ENCODE data around the gene RIC8B. TPM values are rescaled to one million over a fixed set of nuclear protein-coding genes. Genes with fewer than 3 reads are reported as not detected.
A peak's percentile ranks its signal among the peaks of the same experiment; 100 is the strongest.

Gene RIC8B
- total RNA-seq, 2 experiments from 2014 or later, result 10.7 to 11.3 TPM

DNA sequence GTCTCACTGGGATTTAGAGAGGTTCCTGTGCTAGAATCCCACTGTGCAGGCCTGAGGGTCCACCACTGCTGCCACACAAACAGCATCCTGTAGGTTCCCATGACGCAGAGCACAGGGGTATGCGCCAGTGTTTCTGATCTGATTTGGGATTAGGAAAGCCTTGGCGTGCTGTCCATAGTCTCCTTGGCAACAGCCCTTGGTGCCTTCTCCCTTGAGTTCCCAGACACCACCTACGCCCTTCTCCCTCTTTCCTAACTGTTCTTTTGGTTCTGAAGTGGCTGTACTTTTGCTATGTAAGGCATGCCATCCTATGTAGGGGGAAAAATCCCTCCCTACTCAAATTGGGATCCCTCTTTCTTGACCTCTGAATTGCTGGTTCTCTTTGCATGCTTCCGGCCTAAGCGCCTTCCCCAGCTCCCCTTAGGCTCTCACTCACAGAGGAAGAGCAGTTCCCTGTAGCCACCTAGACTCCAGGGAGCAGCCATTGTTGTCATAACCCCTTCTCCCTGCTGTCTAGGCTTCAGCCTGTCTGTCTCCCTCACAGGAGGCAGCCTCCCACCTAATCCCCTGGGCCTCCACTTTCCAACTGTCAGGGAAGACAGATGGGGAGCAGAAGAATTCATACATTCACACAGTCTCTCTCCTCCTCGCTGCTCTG, 14.8 kb upstream of the RIC8B start:
- DNase-seq, result no peak
- H3K4me3 Mint-ChIP-seq, result peak overlapping the region; percentile 24
- POLR2A ChIA-PET, result no interaction called here
- CTCF ChIA-PET, result interaction anchor here (0.7 to 1.0 kb wide), 2 partner anchors 12 to 13 kb away, joined by 3 to 4 read pairs; no protein-coding TSS in a partner anchor
- ATAC-seq, result peak; percentile 14
- no peaks in the 10 kb centered on the region for H3K27me3 Mint-ChIP-seq
- H3K9me3 Mint-ChIP-seq (ENCODE audit: low read depth), result no peaks in the 10 kb centered on the region
- intact Hi-C loops (cut with DNase I, micrococcal nuclease), result no loop called here
- H3K4me1 Mint-ChIP-seq, result peaks cover 18% of the 10 kb centered on the region
- H3K27ac Mint-ChIP-seq, result peak overlapping the region; percentile 87
- H3K36me3 Mint-ChIP-seq (ENCODE audit: low read depth), result no peaks in the 10 kb centered on the region

DNA sequence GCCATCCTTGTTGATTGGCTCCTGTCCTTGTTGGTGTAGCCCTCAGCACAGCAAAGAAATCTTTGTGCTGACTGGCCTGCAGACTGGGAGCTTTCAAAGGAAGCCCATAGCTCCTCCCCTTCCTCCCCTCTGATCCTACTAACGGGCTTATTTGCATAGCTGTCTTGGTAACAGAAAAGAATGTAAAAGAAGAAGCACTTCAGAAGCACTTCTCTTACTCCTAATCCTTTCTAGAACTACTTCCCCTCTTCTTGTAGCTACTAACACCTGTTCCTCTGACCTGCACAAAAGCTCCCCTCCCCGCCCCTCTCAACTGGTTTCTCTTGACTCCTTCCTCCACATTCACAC, 14.3 kb upstream of the RIC8B start:
- POLR2A ChIA-PET, result no interaction called here
- no peaks in the 10 kb centered on the region for H3K27me3 Mint-ChIP-seq
- peak overlapping the region; percentile 24 for H3K4me3 Mint-ChIP-seq
- DNase-seq (peak; percentile 35), ATAC-seq (peak; percentile 95)
- peak overlapping the region; percentile 87 for H3K27ac Mint-ChIP-seq
- H3K36me3 Mint-ChIP-seq (ENCODE audit: low read depth), result no peaks in the 10 kb centered on the region
- intact Hi-C loops (cut with DNase I, micrococcal nuclease), result no loop called here
- no peaks in the 10 kb centered on the region for H3K9me3 Mint-ChIP-seq (ENCODE audit: low read depth)
- peaks cover 18% of the 10 kb centered on the region for H3K4me1 Mint-ChIP-seq
- CTCF ChIA-PET, result interaction anchor here (0.7 to 1.0 kb wide), 2 partner anchors 11 to 13 kb away, joined by 3 to 4 read pairs; no protein-coding TSS in a partner anchor

DNA sequence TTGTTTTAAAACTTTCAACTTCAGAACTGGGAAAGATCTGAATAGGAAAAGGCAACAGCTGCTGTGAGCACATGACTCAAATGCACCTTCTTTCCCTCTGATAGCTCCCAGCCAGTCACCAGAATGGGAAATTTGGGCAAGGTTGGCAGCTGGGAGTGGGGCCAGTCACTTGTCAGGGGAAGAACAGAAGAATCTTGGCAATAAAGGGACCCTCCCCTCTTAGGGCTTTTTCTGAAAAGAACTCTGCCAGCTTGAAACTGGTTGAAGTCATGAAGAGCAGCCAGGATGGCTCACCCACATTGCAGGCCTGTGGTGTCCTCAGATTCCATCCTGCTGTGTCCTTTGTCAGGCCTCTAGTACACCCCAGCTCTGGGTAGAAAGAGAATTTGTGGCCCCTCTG, 10.3 kb upstream of the RIC8B start:
- ATAC-seq (no peak), DNase-seq (no peak)
- no peaks in the 10 kb centered on the region for H3K9me3 Mint-ChIP-seq (ENCODE audit: low read depth)
- no peak overlapping the region for H3K27ac Mint-ChIP-seq
- CTCF ChIA-PET, result interaction anchor here (0.8 kb wide), 1 partner anchor 54 kb away, joined by 3 read pairs; no protein-coding TSS in a partner anchor
- H3K4me1 Mint-ChIP-seq, result peaks cover 36% of the 10 kb centered on the region
- H3K36me3 Mint-ChIP-seq (ENCODE audit: low read depth), result no peaks in the 10 kb centered on the region
- POLR2A ChIA-PET, result interaction anchor here (0.6 kb wide), 1 partner anchor 360 kb away, joined by 3 read pairs; no protein-coding TSS in a partner anchor
- H3K4me3 Mint-ChIP-seq, result no peak overlapping the region
- intact Hi-C loops (cut with DNase I, micrococcal nuclease), result no loop called here
- H3K27me3 Mint-ChIP-seq, result no peaks in the 10 kb centered on the region

DNA sequence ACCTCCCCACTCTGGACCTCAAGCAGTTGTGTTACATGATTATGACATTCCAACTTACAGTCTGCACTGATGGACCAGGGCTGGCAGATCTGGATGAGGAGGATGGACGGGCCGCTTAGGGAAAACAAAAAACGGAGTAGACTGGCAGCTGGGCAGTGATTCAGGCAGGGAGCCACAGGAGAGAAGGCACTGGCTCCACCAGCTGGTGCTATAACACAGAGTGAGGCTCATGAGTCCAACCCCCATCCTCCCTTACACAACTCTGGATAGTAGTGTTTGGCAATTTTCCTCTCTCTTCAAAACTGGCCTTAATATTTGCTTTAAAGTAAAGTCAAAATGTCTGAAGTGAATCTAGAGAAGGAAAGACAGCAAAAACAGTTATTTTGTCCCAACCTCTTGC, 9.7 kb upstream of the RIC8B start:
- H3K27ac Mint-ChIP-seq, result no peak overlapping the region
- POLR2A ChIA-PET, result no interaction called here
- CTCF ChIA-PET, result interaction anchor here (0.8 kb wide), 1 partner anchor 55 kb away, joined by 3 read pairs; no protein-coding TSS in a partner anchor
- no peak for DNase-seq
- H3K36me3 Mint-ChIP-seq (ENCODE audit: low read depth), result no peaks in the 10 kb centered on the region
- no peak overlapping the region for H3K4me3 Mint-ChIP-seq
- ATAC-seq, result no peak
- H3K9me3 Mint-ChIP-seq (ENCODE audit: low read depth), result no peaks in the 10 kb centered on the region
- H3K27me3 Mint-ChIP-seq, result no peaks in the 10 kb centered on the region
- intact Hi-C loops (cut with DNase I, micrococcal nuclease), result no loop called here
- H3K4me1 Mint-ChIP-seq, result peaks cover 33% of the 10 kb centered on the region

DNA sequence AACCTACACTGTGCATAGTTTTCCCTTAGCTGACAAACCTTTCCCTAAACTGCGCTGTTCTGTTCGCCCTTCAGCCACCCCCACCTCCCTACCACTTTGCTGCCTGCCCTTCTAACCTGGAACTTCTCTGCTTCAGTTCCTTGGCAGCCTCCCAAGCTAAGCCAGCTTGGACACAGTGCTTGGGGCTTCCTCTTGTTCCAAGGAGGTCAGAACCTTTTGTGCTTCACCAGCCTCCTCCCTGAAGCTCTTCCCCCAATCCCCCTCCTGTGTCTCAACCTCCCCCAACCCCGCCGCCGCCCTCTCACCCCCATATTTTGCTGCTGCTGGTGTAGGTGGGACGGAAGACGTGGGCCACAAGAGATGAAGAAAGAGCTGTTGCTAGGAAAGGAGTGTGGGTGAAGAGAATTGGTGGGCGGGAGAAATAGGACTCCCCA, 8.1 kb upstream of the RIC8B start:
- Mint-ChIP-seq H3K4me1 (peaks cover 20% of the 10 kb centered on the region), H3K36me3 (ENCODE audit: low read depth) (no peaks in the 10 kb centered on the region), H3K9me3 (ENCODE audit: low read depth) (no peaks in the 10 kb centered on the region), H3K27me3 (no peaks in the 10 kb centered on the region), H3K27ac (peak overlapping the region; percentile 2), H3K4me3 (peak overlapping the region; percentile 11)
- ATAC-seq (peak; percentile 39), DNase-seq (peak; percentile 25)
- ChIA-PET POLR2A (no interaction called here), CTCF (interaction anchor here (0.6 to 2.0 kb wide), 3 partner anchors 9 to 286 kb away, joined by 3 to 8 read pairs (median 5); no protein-coding TSS in a partner anchor)
- intact Hi-C loops (cut with DNase I, micrococcal nuclease), result no loop called here

- Mint-ChIP-seq H3K4me1 (peaks cover 20% of the 10 kb centered on the region), H3K36me3 (ENCODE audit: low read depth) (no peaks in the 10 kb centered on the region), H3K4me3 (no peak overlapping the region), H3K9me3 (ENCODE audit: low read depth) (no peaks in the 10 kb centered on the region), H3K27me3 (no peaks in the 10 kb centered on the region), H3K27ac (no peak overlapping the region)
- DNase-seq (no peak), ATAC-seq (no peak)
- POLR2A ChIA-PET, result no interaction called here
- CTCF ChIA-PET, result interaction anchor here (0.6 to 2.0 kb wide), 2 partner anchors 14 to 416 kb away, joined by 7 to 8 read pairs; no protein-coding TSS in a partner anchor
- intact Hi-C loops (cut with DNase I, micrococcal nuclease), result no loop called here
Measured at GRCh38 chr12:106767206-106767605, 7.3 kb upstream of the RIC8B start.

- DNase-seq (no peak), ATAC-seq (no peak)
- ChIA-PET CTCF (interaction anchor here (1.0 to 1.1 kb wide), 2 partner anchors 10 to 336 kb away, joined by 3 read pairs; no protein-coding TSS in a partner anchor), POLR2A (no interaction called here)
- Mint-ChIP-seq H3K9me3 (ENCODE audit: low read depth) (no peaks in the 10 kb centered on the region), H3K27me3 (no peaks in the 10 kb centered on the region), H3K27ac (no peak overlapping the region), H3K4me1 (peaks cover 20% of the 10 kb centered on the region), H3K4me3 (no peak overlapping the region), H3K36me3 (ENCODE audit: low read depth) (no peaks in the 10 kb centered on the region)
- intact Hi-C loops (cut with DNase I, micrococcal nuclease), result no loop called here
Measured at GRCh38 chr12:106767954-106768822, 6.3 kb upstream of the RIC8B start.

GRCh38 chr12:106769078-106769477, 5.4 kb upstream of the RIC8B start:
- intact Hi-C loops (cut with DNase I, micrococcal nuclease), result no loop called here
- H3K36me3 Mint-ChIP-seq (ENCODE audit: low read depth), result no peaks in the 10 kb centered on the region
- H3K4me1 Mint-ChIP-seq, result peaks cover 26% of the 10 kb centered on the region
- ChIA-PET POLR2A (no interaction called here), CTCF (no interaction called here)
- H3K9me3 Mint-ChIP-seq (ENCODE audit: low read depth), result no peaks in the 10 kb centered on the region
- no peak for DNase-seq
- no peaks in the 10 kb centered on the region for H3K27me3 Mint-ChIP-seq
- no peak overlapping the region for H3K4me3 Mint-ChIP-seq
- ATAC-seq, result no peak
- H3K27ac Mint-ChIP-seq, result no peak overlapping the region

- Mint-ChIP-seq H3K36me3 (ENCODE audit: low read depth) (peaks cover 2% of the 10 kb centered on the region), H3K4me3 (no peak overlapping the region), H3K27ac (no peak overlapping the region), H3K27me3 (no peaks in the 10 kb centered on the region), H3K9me3 (ENCODE audit: low read depth) (no peaks in the 10 kb centered on the region), H3K4me1 (peaks cover 26% of the 10 kb centered on the region)
- DNase-seq, result no peak
- intact Hi-C loops (cut with DNase I, micrococcal nuclease), result no loop called here
- ATAC-seq, result no peak
- POLR2A ChIA-PET, result no interaction called here
- CTCF ChIA-PET, result interaction anchor here (2.5 kb wide), 1 partner anchor 21 kb away, joined by 9 read pairs; no protein-coding TSS in a partner anchor
Measured at GRCh38 chr12:106769546-106769945, 4.9 kb upstream of the RIC8B start.

DNA sequence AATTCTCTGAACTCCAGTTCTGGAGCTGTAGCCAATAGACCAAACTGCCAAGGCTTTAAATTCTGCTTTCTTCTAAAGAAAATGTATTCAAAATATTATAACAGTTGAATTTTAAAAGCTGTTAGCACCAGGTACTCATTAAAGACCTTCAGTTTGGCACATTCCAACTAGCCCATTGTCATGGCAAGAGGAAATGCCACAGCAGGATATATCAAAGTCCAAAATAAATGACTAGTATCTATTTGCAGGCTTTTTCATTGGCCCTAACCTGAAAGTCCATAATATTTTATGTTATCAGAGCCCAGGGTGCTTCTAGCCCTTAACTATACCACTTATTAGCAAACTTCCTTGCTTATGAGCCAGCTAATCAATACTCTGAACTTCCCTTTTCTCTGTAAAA, 3.1 kb upstream of the RIC8B start:
- Mint-ChIP-seq H3K27ac (no peak overlapping the region), H3K4me3 (no peak overlapping the region), H3K9me3 (ENCODE audit: low read depth) (no peaks in the 10 kb centered on the region), H3K36me3 (ENCODE audit: low read depth) (peaks cover 2% of the 10 kb centered on the region), H3K4me1 (peaks cover 36% of the 10 kb centered on the region), H3K27me3 (no peaks in the 10 kb centered on the region)
- DNase-seq (no peak), ATAC-seq (no peak)
- ChIA-PET POLR2A (no interaction called here), CTCF (interaction anchor here (0.7 to 2.5 kb wide), 2 partner anchors 11 to 23 kb away, joined by 3 to 9 read pairs; no protein-coding TSS in a partner anchor)
- intact Hi-C loops (cut with DNase I, micrococcal nuclease), result loop anchor here in 1 of 2 experiments (5.0 to 10.0 kb wide), 4 partner anchors 469 to 1664 kb away; partner anchors contain the start of genes APPL2, CKAP4, TCP11L2 and WASHC4

DNA sequence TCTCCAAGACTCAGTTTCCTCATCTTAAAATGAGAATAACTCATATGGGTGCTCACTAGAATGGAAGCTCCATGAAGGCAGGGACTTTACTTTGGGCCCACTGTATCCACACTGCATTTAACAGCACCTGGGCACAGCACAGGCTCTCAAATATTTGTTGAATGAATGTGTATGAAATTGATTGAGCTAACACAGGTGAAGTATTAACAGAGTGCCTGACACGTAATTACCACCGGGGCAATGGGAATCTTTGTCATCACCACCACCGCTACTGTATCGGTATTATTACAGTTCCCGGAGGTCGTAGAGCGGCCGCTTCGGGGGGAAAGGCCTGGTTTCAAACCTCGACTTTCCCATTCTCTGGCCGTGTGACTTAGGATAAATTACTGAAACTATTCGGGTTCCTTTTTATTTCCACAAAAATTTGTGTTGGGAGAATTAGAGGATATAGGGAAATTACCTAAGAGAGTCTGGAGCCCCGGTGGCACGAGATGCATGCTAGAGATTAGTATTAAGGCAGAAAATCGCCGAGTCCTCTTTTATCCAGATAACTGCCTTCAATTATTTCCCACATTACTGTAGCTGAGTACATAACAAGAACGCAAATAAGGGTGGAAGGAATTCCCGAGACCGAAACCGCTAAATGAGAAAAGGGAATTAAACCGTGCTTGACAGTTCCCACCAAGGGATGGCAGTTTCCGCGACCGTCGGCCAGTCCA, 1.0 kb upstream of the RIC8B start:
- Mint-ChIP-seq H3K27ac (peak overlapping the region; percentile 98), H3K4me1 (peaks cover 32% of the 10 kb centered on the region), H3K27me3 (no peaks in the 10 kb centered on the region), H3K9me3 (ENCODE audit: low read depth) (no peaks in the 10 kb centered on the region), H3K4me3 (peak overlapping the region; percentile 95), H3K36me3 (ENCODE audit: low read depth) (peaks cover 2% of the 10 kb centered on the region)
- POLR2A ChIA-PET, result no interaction called here
- intact Hi-C loops (cut with DNase I, micrococcal nuclease), result loop anchor here (1.0 to 10.0 kb wide), 10 partner anchors 21 to 1666 kb away; partner anchors contain the start of genes APPL2 (in 1 of the 2), CKAP4 (in 1 of the 2), CRY1 (in 1 of the 2) and POLR3B (in 1 of the 2)
- CTCF ChIA-PET, result interaction anchor here (0.8 to 1.7 kb wide), 6 partner anchors 13 to 416 kb away, joined by 3 to 4 read pairs (median 4); no protein-coding TSS in a partner anchor
- ATAC-seq (peak; percentile 2), DNase-seq (no peak)
